SU-DHL-6 (cell line): ENCODE measurements around the gene NFIX.

Source experiments
- EZH2phosphoT487 ChIP-seq: fragments of 200-600 bp; sonication (generic), shearing (Covaris generic); conservative IDR thresholded peaks from 2 replicates; pipeline ENCODE4 v1.6.1; 2018; ENCODE audit warnings: mild to moderate bottlenecking, antibody characterized with exemption, low read length, moderate library complexity, mixed read lengths
- TF ChIP-seq, protein P1 (sequence below): fragments of 200-600 bp; sonication (generic); IDR thresholded peaks from one replicate; pipeline ENCODE4 v1.5.1; 2017; ENCODE audit warnings: antibody characterized with exemption, mild to moderate bottlenecking, low read length, moderate library complexity; ENCODE audit not compliant: insufficient read depth, poor library complexity, severe bottlenecking

DNA sequence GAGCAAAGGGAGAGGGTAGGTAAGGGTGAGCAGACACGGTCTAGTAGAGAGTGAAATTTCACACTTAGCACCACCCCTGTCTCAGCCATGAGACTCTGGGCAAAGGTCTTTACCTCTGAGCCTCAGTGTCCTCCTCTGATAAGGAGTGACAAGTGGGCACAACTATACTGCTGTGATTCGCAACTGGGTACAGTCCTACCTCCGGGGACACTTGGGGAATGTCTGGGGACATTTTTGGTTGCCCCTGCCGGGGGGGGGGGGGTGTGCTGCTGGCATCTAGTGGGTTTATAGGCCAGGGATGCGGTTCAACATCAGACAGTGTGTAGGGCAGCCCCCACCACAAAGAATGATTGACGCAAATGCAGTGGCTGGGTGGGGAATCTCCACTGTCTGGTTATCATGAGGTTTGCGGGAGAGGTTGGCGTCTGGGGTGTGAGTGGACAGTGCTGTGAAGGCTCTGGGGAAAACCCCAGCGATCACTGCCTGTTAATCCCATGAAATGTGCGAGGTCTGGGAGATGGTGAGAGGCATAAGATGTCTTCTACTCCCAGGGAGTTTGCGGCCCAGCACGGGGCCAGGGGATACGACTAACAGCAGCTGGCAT is 127.1 kb downstream of the NFIX start:
- TF ChIP-seq, protein P1, sequence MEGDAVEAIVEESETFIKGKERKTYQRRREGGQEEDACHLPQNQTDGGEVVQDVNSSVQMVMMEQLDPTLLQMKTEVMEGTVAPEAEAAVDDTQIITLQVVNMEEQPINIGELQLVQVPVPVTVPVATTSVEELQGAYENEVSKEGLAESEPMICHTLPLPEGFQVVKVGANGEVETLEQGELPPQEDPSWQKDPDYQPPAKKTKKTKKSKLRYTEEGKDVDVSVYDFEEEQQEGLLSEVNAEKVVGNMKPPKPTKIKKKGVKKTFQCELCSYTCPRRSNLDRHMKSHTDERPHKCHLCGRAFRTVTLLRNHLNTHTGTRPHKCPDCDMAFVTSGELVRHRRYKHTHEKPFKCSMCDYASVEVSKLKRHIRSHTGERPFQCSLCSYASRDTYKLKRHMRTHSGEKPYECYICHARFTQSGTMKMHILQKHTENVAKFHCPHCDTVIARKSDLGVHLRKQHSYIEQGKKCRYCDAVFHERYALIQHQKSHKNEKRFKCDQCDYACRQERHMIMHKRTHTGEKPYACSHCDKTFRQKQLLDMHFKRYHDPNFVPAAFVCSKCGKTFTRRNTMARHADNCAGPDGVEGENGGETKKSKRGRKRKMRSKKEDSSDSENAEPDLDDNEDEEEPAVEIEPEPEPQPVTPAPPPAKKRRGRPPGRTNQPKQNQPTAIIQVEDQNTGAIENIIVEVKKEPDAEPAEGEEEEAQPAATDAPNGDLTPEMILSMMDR = no peak
- no peak for TF ChIP-seq EZH2phosphoT487
